GM19043 (cell line): ENCODE data around the gene HOXC12.

ENCODE experiments used
- ATAC-seq: cut with Tn5 transposase; IDR thresholded peaks from one replicate; pipeline ENCODE4 v1.9.1; 2021; ENCODE audit warnings: low read depth; ENCODE audit not compliant: unreplicated experiment

HOXC12 gene, protein sequence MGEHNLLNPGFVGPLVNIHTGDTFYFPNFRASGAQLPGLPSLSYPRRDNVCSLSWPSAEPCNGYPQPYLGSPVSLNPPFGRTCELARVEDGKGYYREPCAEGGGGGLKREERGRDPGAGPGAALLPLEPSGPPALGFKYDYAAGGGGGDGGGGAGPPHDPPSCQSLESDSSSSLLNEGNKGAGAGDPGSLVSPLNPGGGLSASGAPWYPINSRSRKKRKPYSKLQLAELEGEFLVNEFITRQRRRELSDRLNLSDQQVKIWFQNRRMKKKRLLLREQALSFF

DNA sequence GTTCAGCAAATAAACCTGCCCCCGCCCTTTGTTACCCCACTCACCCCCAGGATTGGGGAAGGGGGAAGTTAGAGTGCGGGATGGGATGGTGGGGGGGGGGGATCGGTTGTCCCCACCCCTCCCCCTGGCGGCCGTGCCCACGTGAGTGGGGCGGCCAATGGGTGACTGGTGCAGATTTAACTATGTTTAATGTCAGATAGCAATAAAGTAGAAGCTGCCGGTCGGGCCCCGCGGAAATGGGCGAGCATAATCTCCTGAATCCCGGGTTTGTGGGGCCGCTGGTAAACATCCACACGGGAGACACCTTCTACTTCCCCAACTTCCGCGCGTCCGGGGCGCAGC lies at the start of gene HOXC12:
HOXC12 (plus strand) TSS at position 210 of the 342 bp plus-strand sequence; CDS start at position 237, 27 bp downstream.
- no peak for ATAC-seq

DNA sequence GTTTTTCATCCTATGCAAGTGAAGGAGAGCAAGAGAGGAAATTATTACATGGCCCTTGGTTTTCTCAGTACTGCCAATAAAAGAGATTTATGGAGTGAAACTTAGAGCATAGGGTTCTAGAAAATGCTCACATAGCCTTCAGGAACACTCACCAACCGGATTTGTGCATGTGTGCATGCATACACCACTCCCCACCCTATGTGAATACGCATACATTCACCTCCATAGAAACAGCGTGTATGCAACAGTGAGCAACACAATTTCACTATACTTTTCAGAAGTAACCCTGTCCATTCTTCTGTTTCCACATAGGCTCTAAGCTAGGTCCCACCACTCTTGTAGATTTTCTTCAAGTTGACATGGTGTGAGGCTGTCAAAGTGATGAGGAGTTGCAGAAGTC lies 47.6 kb upstream of the HOXC12 start:
- ATAC-seq = no peak

DNA sequence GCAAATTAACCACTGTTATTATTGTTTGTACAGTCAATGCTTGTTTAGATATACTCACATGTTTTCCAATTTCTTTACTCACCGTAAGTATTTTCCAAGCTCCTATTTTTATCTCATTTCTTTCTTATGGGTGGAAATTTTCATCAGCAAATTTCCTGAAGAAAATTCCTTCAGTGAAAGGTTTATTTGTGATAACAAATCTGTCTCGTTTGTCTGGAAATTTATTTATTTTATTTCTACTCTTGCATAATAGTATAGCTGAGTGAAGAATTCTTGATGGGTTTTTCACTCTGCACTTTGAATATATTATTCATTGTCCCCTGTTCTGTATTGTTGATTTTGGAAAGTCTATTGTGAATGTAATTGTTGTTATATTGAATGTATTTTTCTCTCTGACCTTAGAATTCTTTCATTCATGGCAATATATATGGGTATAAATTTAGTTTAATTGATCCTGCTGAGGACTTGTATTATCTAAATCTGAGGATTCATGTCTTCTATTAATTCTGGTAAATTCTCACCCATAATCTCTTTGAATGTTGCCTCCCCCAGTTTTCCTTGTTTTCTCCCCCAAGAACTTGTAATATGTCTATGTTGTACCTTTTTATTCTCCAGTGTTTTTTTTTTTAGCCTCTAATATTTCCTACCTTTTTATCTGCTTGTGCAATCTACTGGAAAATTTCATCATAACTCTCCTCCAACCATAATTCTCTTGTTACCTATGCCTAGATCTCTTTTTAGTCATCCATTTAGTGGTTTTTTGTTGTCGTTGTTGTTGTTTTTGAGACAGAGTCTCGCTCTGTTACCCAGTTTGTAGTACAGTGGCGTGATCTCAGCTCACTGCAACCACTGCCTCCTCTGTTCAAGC lies 37.7 kb upstream of the HOXC12 start:
- no peak for ATAC-seq

DNA sequence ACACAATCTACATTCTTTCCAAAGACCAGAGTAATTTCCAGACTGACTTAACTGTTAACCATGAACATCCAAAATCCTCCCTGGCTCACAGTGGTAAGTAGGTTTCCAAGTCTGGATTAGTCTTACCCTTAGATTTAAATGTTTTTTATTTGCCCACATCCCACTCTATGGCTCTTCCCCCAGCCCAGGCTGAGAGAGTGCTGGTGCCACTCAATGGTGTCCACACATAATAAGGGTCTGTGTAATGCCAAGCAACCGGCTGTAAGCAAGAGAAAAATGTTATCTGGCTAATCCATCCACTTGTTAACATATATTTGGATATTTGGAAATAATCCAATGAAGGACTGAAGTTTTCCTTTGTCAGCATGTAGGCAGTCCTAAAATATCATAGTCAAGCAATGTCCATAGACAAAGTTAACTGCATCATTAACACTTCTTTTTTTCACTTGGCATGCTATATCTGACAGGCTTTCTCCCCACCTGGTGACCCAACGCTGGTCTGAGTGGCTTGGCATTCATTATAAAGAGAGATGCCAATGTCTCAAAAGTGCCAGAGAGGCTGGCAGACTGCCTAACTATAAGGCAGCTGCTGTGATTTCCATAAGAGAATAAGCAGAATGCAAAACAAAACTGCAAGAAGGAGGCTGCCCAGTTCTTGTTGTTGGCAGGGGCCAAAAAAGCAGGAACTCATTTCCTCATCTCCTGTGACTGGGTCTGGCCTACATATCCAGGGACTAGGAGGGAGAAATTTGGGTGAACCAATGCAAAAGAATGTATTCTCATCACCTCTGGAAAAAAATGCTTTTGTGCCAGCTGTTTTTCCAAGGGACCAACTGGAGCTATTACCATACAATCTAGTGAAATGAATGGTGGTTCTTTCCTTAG lies 29.9 kb upstream of the HOXC12 start:
- ATAC-seq = no peak

DNA sequence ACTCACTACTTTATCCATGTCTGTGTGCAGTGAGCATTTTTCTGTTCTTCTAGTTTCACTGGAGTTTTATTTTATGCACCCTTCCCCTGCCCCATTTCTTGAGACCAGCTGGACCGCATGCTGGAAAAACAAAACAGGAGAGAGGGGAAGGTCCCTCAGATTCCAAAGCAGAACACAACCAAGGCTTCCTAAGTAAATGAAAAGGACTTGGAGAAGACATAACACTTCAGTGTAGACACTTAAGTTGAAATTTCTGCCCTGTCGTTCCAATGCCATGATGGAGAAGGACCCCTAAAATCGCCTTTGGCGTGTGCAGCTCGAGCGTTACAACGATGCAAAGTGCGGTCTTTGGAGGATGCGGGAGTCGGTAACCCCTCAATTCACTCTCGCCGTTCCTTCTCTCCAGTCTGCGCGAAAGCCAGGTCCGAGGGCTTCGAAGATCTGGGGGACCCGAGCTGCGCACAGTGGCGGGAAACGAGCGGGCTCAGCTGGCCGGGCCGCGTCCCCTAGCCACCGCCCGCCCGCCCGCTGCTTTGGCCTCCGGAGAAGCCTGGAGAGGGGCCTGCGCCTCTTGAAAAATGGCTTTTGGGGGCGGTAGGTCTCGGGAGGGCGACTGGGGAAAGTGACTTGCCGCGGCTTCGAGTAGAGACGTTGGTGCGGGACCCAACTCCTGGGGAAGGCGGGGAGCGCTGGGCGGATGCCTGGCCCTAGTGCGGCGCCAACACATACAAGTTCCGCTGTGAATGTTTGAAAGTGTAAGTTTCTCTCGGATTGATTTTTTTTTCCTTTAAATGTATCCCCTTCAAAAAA lies 27.3 kb upstream of the HOXC12 start:
- ATAC-seq = no peak

DNA sequence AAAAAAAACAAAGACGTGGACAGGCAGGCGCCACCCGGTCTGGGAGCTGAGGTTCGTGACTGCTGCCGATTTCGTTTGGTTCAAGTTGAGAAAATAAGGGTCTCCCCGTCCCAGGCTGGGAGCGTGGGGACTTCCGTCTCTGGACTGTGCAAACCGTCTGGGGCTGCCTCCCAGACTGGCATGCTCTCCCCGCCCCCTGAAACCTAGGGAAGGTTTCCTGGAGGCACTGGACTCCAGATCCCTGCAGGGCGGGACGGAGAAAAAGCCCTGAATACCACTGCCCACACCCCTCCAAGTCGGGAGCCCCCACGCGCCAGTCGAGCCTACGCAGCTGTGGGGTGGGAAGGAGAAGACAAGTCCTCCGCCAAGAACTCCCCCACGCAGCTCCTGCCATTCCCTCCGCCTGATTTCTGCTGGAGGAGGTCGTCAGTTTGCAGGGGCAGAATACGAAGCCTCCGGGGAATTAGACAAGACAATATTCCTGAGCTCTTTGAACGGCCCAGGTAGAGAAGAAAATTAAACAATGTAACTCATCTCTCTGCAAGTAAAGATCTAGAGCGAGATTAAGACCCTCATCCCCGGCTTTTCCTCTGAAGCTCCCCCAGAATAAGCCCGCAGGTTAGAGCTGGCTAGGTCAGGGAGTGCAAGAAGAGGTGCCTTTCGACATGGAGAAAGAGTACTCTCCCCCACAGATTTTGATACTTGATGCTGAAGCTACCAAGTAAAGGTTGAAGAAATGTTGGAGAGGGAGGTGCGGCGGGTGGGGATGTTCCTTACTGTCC lies 26.5 kb upstream of the HOXC12 start:
- no peak for ATAC-seq

DNA sequence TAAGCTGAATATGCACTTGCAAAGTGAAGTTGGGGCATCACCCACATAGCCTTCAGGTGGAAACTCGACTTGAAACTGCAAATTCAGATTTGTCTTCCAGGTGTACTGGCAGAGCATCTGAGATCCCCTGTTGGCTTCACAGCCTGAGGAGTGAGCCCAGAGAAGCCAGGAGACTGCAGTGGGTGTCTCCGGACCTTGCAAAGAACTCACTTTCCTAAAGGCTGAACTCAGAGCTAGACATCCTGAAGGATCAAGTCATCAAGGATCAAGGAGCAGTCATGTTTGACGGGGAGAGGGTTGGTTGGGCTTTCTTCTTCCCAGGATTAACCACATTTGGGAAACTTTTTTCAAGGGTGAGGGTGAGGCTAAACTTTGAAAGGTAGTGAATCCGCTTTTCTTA lies 25.2 kb upstream of the HOXC12 start:
- ATAC-seq = no peak

DNA sequence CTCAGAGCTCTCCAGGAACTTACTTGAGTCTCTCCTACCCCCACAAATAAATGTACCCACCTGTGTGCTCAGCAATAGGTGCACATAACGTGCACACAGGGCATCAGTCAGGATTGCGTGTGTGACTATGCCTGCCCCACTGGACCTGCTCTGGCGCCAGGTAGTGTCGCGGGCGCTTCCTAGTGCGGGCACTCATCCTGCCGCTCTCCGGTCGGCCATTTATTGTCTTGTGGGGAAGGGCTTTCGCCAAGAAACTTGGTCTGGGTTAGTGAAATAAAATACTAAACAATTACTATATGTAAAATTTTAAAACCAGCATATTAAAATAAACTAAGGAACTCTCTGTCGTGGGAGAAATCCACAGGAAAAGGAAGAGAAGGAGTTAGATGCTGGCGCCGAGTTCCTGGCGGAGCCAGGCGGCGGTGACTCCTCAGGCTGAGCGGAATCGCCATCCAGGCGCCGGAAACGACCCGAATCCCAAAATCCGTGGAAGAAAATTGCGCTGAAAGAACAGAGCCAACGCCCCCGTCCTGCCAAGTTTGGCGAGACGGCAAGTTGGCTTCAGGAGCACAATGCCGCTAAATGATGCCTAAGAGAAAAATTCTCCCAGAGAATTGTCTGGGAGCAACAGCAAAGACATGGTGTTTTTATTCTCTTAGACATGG lies 24.0 kb upstream of the HOXC12 start:
- ATAC-seq = no peak

DNA sequence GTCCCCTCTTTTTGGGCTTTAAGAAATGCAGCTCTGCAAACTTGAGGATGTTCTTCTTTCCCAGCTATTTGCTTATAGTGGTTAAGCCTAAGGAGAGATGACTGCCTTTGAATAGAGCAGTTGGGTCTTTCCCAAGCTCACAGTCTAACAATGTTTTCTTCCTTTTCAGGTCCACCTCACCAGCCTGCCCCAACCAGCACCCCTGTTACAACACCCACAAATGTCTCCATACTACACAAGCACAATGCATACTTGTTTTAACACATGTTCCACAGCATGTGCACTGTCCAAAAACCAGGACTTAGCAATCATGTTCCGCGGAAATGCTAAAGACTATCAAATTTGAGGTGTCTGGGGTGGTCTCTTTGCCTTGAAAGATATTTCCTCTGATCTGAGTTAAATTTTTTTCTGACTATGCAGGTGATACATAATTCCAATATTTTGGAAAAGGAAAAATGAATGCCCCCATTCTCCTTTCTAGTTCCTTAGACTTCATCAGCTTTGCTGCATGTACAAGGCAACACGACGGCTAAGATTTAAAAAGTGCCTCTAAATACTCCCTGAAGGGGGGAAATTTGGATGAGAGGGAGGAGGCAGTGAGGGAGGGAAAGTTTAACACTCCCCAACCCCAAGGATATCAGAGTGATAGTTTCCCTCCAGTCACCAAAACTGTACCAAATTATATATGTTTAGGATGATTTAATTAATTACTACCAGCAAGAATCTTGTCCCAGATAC lies 22.7 kb upstream of the HOXC12 start:
- ATAC-seq = no peak

DNA sequence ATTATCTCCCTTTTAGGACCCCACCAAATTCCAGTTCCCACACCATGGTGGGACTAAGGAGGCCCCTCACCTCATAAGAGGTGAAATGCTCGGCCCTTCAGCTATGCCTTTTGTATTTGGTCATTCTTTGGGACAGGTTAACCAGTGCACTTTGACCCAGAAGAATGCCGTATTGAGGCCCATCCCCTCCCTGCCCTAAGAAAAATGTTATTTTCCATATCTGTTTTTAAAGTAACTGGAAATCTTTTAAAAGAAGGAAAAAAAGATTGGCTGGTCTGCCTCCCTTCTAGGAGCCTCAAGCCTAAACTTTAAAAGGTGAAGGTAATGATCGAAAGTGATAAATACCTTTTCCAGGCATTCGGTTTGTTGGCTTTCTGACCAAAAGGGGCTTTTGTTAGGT lies 21.8 kb upstream of the HOXC12 start:
- ATAC-seq = no peak

DNA sequence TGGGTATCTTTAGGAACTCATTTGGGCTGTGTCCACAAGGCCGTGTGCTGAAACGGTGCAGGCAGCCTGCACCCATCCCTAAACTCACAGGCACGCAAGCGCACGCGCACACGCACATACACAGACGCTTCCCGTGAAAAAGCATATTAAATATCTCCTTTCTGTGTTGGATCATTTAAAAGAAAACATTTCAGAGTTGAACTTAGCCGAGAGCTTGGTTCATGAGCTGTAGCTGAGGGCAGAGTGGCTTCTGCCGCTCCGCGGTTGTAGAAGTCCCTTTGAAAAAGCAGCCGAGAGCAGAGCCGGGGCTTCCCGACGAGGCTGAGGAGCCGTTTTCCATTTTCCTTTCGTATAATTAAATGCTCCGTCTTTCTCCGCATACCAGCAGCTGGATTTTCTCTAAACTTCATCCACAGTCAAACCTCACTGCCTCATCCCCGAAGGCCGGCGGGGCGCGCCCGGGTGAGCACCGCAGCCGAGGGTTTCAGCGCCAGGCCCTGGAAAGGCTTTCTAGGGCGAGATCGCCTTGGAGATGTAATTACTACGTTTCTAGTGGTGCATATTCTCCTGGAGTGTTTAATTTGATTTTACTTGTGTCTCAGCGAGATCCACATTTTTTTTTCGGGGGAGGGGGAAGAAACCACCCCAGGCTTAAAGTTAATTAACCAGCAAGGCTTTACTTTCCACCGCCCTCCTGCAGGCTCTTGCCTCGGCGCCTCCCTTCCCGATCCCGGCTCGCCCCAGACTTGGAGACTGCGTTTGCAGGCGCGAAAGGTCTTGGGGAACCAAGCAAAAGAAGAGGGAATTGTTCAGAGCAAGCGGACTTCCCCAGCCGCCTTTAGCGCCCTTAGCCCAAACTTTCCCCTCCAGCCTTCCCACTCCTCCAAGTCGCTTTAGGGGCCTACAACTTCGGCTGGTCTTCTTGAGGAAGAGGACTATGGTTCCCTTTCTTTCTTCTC lies 19.0 kb upstream of the HOXC12 start:
- ATAC-seq = no peak

DNA sequence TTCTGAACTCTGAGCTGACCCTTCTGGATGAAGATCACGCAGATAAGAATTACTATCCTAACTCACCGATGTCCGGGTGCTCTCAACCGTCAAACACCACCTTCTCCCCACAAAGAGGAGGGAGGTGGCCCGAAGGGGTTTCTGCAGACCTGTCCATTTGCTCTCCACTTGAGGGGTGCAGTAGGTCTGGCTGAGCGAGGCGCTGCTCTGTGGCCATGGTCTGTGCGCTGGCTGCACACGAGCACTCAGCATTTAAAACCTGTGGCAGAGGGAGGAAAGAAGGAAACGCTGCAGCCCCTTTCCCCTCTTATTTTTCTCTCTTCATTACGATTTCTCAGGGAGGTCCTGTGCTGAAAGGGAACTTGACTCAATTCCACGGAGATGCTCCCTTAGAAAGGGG lies 17.6 kb upstream of the HOXC12 start:
- no peak for ATAC-seq

DNA sequence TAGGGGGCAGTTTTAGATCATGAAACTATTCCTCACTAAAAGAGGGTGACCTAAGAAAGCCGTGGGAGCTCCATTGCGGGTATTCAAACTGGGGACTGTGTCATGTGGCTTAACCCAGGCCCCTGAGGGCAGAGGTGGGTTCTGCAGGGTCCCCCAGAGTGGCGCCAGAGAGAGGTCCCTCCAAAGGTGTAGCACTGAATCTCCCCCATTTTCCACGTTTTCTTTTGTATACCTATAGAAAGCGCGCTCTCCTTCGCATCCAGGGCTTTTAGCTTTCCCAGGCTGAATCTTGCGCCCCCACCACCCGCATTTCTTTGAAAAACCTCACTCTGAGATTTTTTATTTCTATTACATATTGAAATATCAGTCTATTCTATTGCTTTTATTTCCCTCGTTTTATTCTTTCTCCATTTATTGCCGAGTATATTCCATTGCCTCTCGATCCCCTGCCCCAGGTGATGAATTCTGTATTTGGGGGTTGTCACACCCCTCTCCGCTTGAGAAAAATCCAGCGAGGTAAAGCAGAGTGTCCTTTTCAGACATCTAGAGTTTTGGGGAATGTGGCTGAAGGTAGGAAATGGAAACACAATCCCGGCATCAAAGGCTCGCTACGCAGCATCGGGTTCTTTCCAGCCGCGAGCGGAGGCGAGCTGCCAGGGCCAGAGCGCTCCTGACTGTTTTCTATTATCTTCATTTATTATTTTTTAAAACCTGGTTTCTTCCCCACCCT lies 16.9 kb upstream of the HOXC12 start:
- no peak for ATAC-seq

DNA sequence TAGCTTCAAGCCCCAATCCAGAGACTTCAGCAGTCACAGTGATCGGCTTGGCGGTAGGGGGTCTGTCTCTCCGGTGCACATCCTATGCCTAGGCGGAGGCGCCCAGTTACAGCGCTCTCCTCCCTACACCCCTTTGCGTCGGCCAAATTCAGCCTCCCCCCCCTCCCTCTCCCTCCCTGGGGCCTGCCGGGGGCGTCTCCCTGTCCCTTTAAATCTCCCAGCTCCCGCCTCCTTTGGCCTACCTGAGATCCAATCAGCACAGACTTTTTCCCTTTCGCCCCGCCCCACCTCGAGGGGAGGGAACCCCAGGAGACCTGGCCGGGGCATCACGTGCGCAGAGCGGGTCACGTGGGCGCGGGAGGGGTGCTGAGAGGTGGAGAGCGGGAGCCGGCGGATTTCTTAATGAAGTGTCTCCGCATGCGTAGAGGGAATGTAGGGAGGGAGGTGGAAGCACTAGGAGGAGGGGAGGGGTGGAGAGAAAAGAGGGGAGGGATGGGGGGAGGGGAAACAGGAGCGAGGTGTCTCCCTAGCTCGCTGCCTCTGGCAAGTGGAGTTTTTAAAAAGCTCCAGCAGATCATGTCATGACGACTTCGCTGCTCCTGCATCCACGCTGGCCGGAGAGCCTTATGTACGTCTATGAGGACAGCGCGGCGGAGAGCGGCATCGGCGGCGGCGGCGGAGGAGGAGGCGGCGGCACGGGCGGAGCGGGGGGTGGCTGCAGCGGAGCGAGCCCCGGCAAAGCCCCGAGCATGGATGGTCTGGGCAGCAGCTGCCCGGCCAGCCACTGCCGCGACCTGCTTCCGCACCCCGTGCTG lies 16.2 kb upstream of the HOXC12 start, which contains the start of gene HOXC13:
HOXC13 (plus strand) TSS at position 506 of the 815 bp plus-strand sequence; CDS start at position 582, 76 bp downstream.
- ATAC-seq = no peak
